GM12892 (cell line): ENCODE measurements around the gene CMKLR1.

ENCODE experiments used
- POLR2A ChIP-seq: IDR thresholded peaks from 2 replicates; pipeline ENCODE4 v1.6.1; 2011; ENCODE audit warnings: low read depth, low read length, control low read depth
- POLR2AphosphoS5 ChIP-seq: IDR thresholded peaks from 2 replicates; pipeline ENCODE4 v1.6.1; 2011; ENCODE audit warnings: low read depth, low read length, control low read depth

DNA sequence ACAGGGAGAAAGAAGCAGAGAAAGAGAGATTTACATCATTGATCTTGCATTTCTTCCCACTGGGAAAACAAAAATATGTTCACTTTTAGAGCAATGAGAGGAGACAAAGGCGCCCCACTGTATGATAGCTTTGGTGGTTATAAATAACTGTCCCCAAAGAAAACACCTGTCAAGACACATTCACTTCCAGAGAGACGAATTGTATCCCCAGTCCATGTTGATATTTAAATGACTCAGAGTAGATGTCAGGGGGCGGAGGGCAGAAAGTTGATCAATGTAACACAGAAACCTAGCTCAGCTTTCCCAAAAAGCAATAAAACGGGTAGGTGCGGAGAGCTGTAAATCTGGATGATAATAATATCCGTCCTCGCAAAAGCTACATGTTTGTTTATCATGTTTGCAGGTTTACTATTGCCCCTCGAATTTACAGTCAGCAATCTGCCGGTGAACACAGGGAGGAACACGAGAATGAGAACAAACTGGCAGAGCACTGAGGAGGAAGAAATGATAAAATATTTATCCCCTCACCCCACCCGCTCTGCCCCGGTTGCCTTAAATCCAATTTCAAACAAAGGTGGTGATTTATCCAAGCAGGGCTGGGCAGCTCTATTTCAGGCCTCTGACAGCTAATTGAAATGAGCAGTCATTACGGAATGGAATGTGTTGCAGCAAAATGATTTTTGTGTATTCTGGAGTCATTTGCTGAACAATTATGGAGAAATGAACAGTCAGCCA is 84.4 kb downstream of the CMKLR1 start:
- TF ChIP-seq POLR2AphosphoS5: no peak
- TF ChIP-seq POLR2A: no peak
